Muscle layer of duodenum (tissue), 2 donors: ENCODE data around the gene TCTN2.
A peak's percentile ranks its signal among the peaks of the same experiment; 100 is the strongest.

Experiments used
- H3K27ac ChIP-seq: one replicate; pipeline ENCODE4 v1.7.0; 2013; ENCODE audit warnings: mild to moderate bottlenecking, low read length
- H3K27me3 ChIP-seq: one replicate; pipeline ENCODE4 v1.7.0; 2013; ENCODE audit warnings: low read depth, mild to moderate bottlenecking, control low read depth, low read length
- H3K36me3 ChIP-seq, 2 donors: one replicate each; pipeline ENCODE4 v1.7.0; 2013; ENCODE audit warnings: low read length in 2 of 2, control low read depth in 1 of 2, mild to moderate bottlenecking in 1 of 2; ENCODE audit not compliant: insufficient read depth in 2 of 2, control insufficient read depth in 1 of 2
- H3K4me1 ChIP-seq, 2 donors: one replicate each; pipeline ENCODE4 v1.7.0; 2013; ENCODE audit warnings: low read length in 2 of 2, mild to moderate bottlenecking in 2 of 2, control low read depth in 1 of 2, moderate library complexity in 1 of 2; ENCODE audit not compliant: insufficient read depth in 2 of 2, control insufficient read depth in 1 of 2
- H3K4me3 ChIP-seq, 2 donors: one replicate each; pipeline ENCODE4 v1.7.0; 2013; ENCODE audit warnings: low read length in 2 of 2, low read depth in 1 of 2, mild to moderate bottlenecking in 1 of 2
- H3K9me3 ChIP-seq, 2 donors: one replicate each; pipeline ENCODE4 v1.7.0; 2013; ENCODE audit warnings: low read length in 2 of 2, control low read depth in 1 of 2, mild to moderate bottlenecking in 1 of 2; ENCODE audit not compliant: control insufficient read depth in 1 of 2
- donor health status: healthy.

TCTN2 gene

DNA sequence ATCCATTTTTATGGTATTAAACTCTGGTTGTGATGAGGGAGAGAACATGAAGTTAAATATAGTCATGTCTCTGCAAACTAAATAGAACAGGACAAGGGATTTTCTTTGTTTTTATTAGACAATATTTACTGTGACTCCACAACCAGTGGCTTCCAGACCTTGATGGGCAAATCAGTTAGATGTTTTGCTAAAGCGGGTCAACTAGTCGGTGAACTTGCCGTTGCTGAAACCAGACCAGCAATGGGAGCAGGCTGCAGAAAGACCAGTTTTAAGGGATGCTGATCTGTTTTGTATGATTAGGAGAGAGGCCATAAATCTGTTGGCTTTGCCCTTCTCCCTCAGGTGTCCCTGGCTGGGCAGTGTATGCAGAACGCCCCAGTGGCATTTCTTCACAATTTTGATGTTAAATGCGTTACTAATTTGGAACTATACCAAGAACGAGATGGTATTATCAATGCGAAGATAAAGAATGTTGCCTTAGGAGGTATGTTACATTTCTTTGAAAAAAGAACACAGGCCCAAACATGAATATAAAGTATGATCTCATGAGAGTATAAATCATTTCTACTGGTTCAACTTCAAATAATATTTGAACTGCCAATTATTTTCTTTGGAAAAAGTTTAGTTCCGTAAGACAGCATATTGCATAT lies 19.4 kb downstream of the TCTN2 start:
- Histone ChIP-seq H3K36me3 (peaks cover 14 to 44% of the 10 kb centered on the region in 2 donors), H3K27ac (no peak overlapping the region), H3K27me3 (no peaks in the 10 kb centered on the region), H3K9me3 (no peaks in the 10 kb centered on the region), H3K4me1 (no peaks in the 10 kb centered on the region), H3K4me3 (no peak overlapping the region)

- H3K27ac ChIP-seq, result no peak overlapping the region
- H3K9me3 ChIP-seq, result no peaks in the 10 kb centered on the region
- no peaks in the 10 kb centered on the region for H3K27me3 ChIP-seq
- H3K4me3 ChIP-seq, result no peak overlapping the region
- H3K4me1 ChIP-seq, result no peaks in the 10 kb centered on the region
- H3K36me3 ChIP-seq, result peaks cover 6 to 53% of the 10 kb centered on the region in 2 donors
Measured at GRCh38 chr12:123696207-123696606, 25.3 kb downstream of the TCTN2 start.

GRCh38 chr12:123696646-123697045 lies 25.7 kb downstream of the TCTN2 start:
- H3K4me3 ChIP-seq, result no peak overlapping the region
- H3K27me3 ChIP-seq, result no peaks in the 10 kb centered on the region
- peaks cover 4 to 49% of the 10 kb centered on the region in 2 donors for H3K36me3 ChIP-seq
- H3K27ac ChIP-seq, result no peak overlapping the region
- H3K9me3 ChIP-seq, result no peaks in the 10 kb centered on the region
- no peaks in the 10 kb centered on the region for H3K4me1 ChIP-seq

- Histone ChIP-seq H3K27ac (no peak overlapping the region), H3K36me3 (peaks cover 4 to 28% of the 10 kb centered on the region in 2 donors), H3K27me3 (no peaks in the 10 kb centered on the region), H3K9me3 (no peaks in the 10 kb centered on the region), H3K4me3 (no peak overlapping the region), H3K4me1 (no peaks in the 10 kb centered on the region)
Measured at GRCh38 chr12:123705935-123706334, 35.0 kb downstream of the TCTN2 start.

GRCh38 chr12:123707466-123707865 lies 36.6 kb downstream of the TCTN2 start:
- Histone ChIP-seq H3K4me3 (no peak overlapping the region), H3K9me3 (no peaks in the 10 kb centered on the region), H3K36me3 (peaks cover 2 to 23% of the 10 kb centered on the region in 2 donors), H3K27me3 (no peaks in the 10 kb centered on the region), H3K4me1 (no peaks in the 10 kb centered on the region), H3K27ac (no peak overlapping the region)

DNA sequence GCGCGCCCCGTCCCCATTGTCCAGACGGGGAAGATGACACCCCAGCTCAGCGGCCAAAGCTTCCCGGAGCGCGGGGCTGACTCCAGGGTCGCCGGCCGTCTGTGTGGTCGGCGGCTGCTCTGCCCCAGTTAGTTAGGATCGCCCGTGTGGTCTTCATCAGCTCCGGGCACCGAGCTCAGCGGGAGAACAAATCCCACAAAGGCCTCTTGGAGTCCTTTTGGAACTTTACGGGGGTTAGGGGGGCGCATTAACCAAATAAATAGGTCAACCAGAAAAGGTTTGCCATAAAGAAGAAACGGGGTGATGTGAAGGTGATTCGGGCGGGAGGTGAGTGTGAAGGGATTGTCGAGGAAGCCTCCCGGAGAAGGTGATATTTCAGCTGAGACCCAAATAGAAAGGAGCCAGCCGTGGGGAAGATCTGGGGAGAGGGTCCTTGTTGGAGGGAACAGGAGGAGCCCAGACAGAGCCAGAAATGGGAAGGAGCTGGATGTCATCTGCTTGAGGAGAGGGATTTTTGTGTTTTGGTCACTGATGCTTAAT lies 41.9 kb downstream of the TCTN2 start:
- H3K27me3 ChIP-seq, result no peaks in the 10 kb centered on the region
- peak overlapping the region; percentile 61 to 97 for H3K4me3 ChIP-seq
- H3K4me1 ChIP-seq, result peaks cover 10 to 13% of the 10 kb centered on the region in 2 donors
- no peak overlapping the region for H3K27ac ChIP-seq
- no peaks in the 10 kb centered on the region for H3K36me3 ChIP-seq
- H3K9me3 ChIP-seq, result no peaks in the 10 kb centered on the region

DNA sequence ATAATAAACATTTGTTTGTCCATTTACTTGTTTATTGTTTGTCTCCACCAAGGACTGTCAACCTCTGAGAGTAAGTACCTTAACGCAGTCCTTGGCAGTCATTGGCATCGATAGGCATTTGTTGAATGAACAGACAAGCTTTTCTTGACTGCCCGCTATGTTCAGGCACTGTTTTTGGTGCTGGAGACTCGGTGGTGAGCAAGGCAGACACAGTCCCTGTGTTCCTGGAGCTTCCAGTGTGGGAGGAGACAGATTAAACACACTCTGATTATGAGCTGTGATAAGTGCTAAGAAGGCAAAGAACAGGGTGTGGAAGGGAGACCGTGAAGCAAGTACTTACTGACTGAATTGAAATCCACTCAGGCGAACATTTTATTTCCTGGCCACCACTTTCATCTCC lies 42.5 kb downstream of the TCTN2 start:
- peak overlapping the region; percentile 61 to 97 for H3K4me3 ChIP-seq
- no peak overlapping the region for H3K27ac ChIP-seq
- peaks cover 10 to 13% of the 10 kb centered on the region in 2 donors for H3K4me1 ChIP-seq
- H3K27me3 ChIP-seq, result no peaks in the 10 kb centered on the region
- no peaks in the 10 kb centered on the region for H3K9me3 ChIP-seq
- no peaks in the 10 kb centered on the region for H3K36me3 ChIP-seq

- peaks cover 10 to 13% of the 10 kb centered on the region in 2 donors for H3K4me1 ChIP-seq
- peaks cover 0 to under 1% of the 10 kb centered on the region in 2 donors for H3K36me3 ChIP-seq
- H3K27ac ChIP-seq, result no peak overlapping the region
- H3K4me3 ChIP-seq, result peak overlapping the region in 1 of 2 donors; percentile 61
- no peaks in the 10 kb centered on the region for H3K9me3 ChIP-seq
- no peaks in the 10 kb centered on the region for H3K27me3 ChIP-seq
Measured at GRCh38 chr12:123713823-123714585, 43.1 kb downstream of the TCTN2 start.

GRCh38 chr12:123715195-123715594 lies 44.3 kb downstream of the TCTN2 start:
- Histone ChIP-seq H3K4me3 (no peak overlapping the region), H3K4me1 (peaks cover 10 to 13% of the 10 kb centered on the region in 2 donors), H3K36me3 (peaks cover 0 to 12% of the 10 kb centered on the region in 2 donors), H3K27ac (no peak overlapping the region), H3K27me3 (no peaks in the 10 kb centered on the region), H3K9me3 (no peaks in the 10 kb centered on the region)

GRCh38 chr12:123717350-123717749 lies 46.4 kb downstream of the TCTN2 start:
- Histone ChIP-seq H3K9me3 (no peaks in the 10 kb centered on the region), H3K27ac (no peak overlapping the region), H3K36me3 (peaks cover 0 to 16% of the 10 kb centered on the region in 2 donors), H3K4me1 (peaks cover 10 to 13% of the 10 kb centered on the region in 2 donors), H3K27me3 (no peaks in the 10 kb centered on the region), H3K4me3 (no peak overlapping the region)

DNA sequence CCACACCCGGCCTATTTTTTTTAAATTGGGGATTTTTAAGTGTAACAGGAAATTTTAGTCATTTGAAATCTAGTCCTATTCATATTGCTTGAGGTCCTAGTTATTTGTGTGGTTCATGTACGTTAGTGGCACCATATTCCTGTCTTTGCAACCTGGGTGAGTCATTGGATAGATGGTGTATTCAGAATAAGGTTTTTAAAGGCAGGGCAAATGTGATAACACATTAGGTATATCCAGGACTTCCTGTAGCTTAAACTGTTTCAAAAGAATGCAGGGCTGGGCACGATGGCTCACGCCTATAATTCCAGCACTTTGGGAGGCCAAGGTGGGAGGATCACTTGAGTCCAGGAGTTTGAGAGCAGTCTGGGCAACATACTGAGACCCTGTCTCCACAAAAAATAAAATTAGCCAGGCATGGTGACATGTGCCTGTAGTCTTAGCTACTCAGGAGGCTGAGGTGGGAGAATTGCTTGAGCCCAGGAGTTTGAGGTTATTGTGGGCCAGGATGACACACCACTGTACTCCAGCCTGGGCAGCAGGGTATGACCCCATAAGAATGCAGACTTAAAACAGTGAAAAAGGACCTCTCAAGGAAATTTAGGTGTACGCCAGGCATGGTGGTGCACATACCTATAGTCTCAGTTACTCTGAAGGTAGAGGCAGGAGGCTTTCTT lies 49.4 kb downstream of the TCTN2 start:
- Histone ChIP-seq H3K4me1 (no peaks in the 10 kb centered on the region), H3K27me3 (no peaks in the 10 kb centered on the region), H3K36me3 (peaks cover 8 to 35% of the 10 kb centered on the region in 2 donors), H3K9me3 (no peaks in the 10 kb centered on the region), H3K4me3 (no peak overlapping the region), H3K27ac (no peak overlapping the region)
